GM18511 (cell line): ENCODE measurements around the gene LRRC74B.

ENCODE experiments used
- ATAC-seq: cut with Tn5 transposase; IDR thresholded peaks from one replicate; pipeline ENCODE4 v1.9.1; 2021; ENCODE audit warnings: mild to moderate bottlenecking, moderate library complexity; ENCODE audit not compliant: unreplicated experiment

The LRRC74B gene

GRCh38 chr22:21013657-21014201 lies 32.0 kb upstream of the LRRC74B start:
- peak; percentile 8 for ATAC-seq

- ATAC-seq = peak; percentile 95
Measured at GRCh38 chr22:21014202-21014725, 31.5 kb upstream of the LRRC74B start.

- no peak for ATAC-seq
Measured at GRCh38 chr22:21014726-21015465, 30.9 kb upstream of the LRRC74B start, which contains the start of gene P2RX6. Gene P2RX6, plus strand, starts transcription at chr22:21015165. Its CDS starts 10 bp downstream, at chr22:21015175.

GRCh38 chr22:21015466-21016006 lies 30.2 kb upstream of the LRRC74B start:
- ATAC-seq = no peak

- ATAC-seq = no peak
Measured at GRCh38 chr22:21016644-21017420, 28.9 kb upstream of the LRRC74B start.

- no peak for ATAC-seq
Measured at GRCh38 chr22:21018314-21018713, 27.4 kb upstream of the LRRC74B start.

GRCh38 chr22:21020802-21021429 lies 24.8 kb upstream of the LRRC74B start:
- ATAC-seq = no peak

- ATAC-seq = no peak
Measured at GRCh38 chr22:21022507-21022906, 23.2 kb upstream of the LRRC74B start.

- no peak for ATAC-seq
Measured at GRCh38 chr22:21022955-21023614, 22.7 kb upstream of the LRRC74B start.

GRCh38 chr22:21025266-21025665 lies 20.5 kb upstream of the LRRC74B start:
- ATAC-seq = no peak

GRCh38 chr22:21025763-21026755 lies 19.7 kb upstream of the LRRC74B start:
- no peak for ATAC-seq

GRCh38 chr22:21026783-21027692 lies 18.7 kb upstream of the LRRC74B start:
- no peak for ATAC-seq

GRCh38 chr22:21028277-21029251 lies 17.2 kb upstream of the LRRC74B start:
- no peak for ATAC-seq

GRCh38 chr22:21029486-21030025 lies 16.2 kb upstream of the LRRC74B start:
- no peak for ATAC-seq

- no peak for ATAC-seq
Measured at GRCh38 chr22:21030032-21030431, 15.7 kb upstream of the LRRC74B start.
